Measurements from ENCODE around the gene XYLT1.

XYLT1 gene

GRCh38 chr16:17168181-17168580 lies 302.6 kb downstream of the XYLT1 start:
- no peak for DNase-seq

- no peak for DNase-seq
Measured at GRCh38 chr16:17166095-17166494, 304.7 kb downstream of the XYLT1 start.

GRCh38 chr16:17162560-17162959 lies 308.2 kb downstream of the XYLT1 start:
- DNase-seq = no peak

- DNase-seq = no peak
Measured at GRCh38 chr16:17160920-17161431, 309.8 kb downstream of the XYLT1 start.

GRCh38 chr16:17160285-17160853 lies 310.4 kb downstream of the XYLT1 start:
- no peak for DNase-seq

- no peak for DNase-seq
Measured at GRCh38 chr16:17159617-17160016, 311.1 kb downstream of the XYLT1 start.

GRCh38 chr16:17155936-17156335 lies 314.8 kb downstream of the XYLT1 start:
- no peak for DNase-seq

- no peak for DNase-seq
Measured at GRCh38 chr16:17155485-17155884, 315.3 kb downstream of the XYLT1 start.

- DNase-seq = no peak
Measured at GRCh38 chr16:17154981-17155380, 315.8 kb downstream of the XYLT1 start.

- no peak for DNase-seq
Measured at GRCh38 chr16:17152311-17152710, 318.4 kb downstream of the XYLT1 start.

GRCh38 chr16:17151335-17151734 lies 319.4 kb downstream of the XYLT1 start:
- DNase-seq = no peak

GRCh38 chr16:17149904-17150483 lies 320.8 kb downstream of the XYLT1 start:
- no peak for DNase-seq

- no peak for DNase-seq
Measured at GRCh38 chr16:17147942-17148341, 322.8 kb downstream of the XYLT1 start.

GRCh38 chr16:17145029-17145428 lies 325.7 kb downstream of the XYLT1 start:
- DNase-seq = no peak

GRCh38 chr16:17144431-17144830 lies 326.3 kb downstream of the XYLT1 start:
- no peak for DNase-seq

GRCh38 chr16:17143546-17144419 lies 327.0 kb downstream of the XYLT1 start:
- no peak for DNase-seq

- DNase-seq = no peak
Measured at GRCh38 chr16:17138801-17139200, 332.0 kb downstream of the XYLT1 start.

GRCh38 chr16:17135439-17135838 lies 335.3 kb downstream of the XYLT1 start:
- no peak for DNase-seq

- no peak for DNase-seq
Measured at GRCh38 chr16:17134586-17134985, 336.2 kb downstream of the XYLT1 start.

GRCh38 chr16:17133851-17134250 lies 336.9 kb downstream of the XYLT1 start:
- DNase-seq = no peak

GRCh38 chr16:17131351-17131750 lies 339.4 kb downstream of the XYLT1 start:
- no peak for DNase-seq

- DNase-seq = no peak
Measured at GRCh38 chr16:17130733-17131132, 340.0 kb downstream of the XYLT1 start.

GRCh38 chr16:17129971-17130370 lies 340.8 kb downstream of the XYLT1 start:
- no peak for DNase-seq

- DNase-seq = no peak
Measured at GRCh38 chr16:17128791-17129190, 342.0 kb downstream of the XYLT1 start.
